NCI-H1092 treated with DMSO at 0.1 percent for 48 hours (cell line): Measurements from ENCODE around the gene MEIKIN.
"Not testable (repeated sequence)": the region's sequence is repeated elsewhere in the genome, so short reads cannot be mapped to it uniquely, and the experiment has no call there.

ENCODE experiments used
- DNase-seq: peaks from one replicate; lab custom pipeline; 2025; lab: John Stamatoyannopoulos, UW

Gene MEIKIN

DNA sequence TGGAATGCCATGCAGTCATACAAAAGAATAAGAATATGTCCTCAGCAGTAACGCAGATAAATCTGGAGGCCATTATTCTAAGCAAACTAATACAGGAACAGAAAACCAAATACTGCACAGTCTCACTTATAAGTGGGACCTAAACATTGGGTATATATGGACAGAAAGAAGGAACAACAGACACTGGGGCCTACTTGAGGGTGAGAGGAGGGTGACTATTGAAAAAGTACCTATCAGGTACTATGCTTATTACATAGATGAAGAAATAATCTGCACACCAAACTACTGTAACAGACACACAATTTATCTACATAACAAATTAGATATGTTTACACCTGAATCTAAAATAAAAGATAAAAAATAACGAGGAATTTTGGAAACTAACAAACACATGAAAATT is 38.8 kb downstream of the MEIKIN start:
- no peak for DNase-seq

DNA sequence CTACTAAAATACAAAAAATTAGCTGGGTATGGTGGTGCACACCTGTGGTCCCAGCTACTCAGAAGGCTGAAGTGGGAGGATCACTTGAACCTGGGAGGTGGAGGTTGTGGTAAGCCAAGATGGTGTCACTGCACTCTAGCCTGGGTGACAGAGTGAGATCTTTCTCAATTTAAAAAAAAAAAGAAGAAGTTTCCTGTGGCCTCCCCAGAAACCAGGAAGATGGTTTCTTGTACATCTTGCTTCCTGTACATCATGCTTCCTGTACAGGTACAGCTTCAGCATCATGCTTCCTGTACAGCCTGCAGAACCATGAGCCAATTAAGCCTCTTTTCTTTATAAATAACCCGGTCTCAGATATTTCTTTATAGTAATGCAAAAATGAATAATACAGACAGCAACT is 43.2 kb downstream of the MEIKIN start:
- DNase-seq = not testable (repeated sequence)

DNA sequence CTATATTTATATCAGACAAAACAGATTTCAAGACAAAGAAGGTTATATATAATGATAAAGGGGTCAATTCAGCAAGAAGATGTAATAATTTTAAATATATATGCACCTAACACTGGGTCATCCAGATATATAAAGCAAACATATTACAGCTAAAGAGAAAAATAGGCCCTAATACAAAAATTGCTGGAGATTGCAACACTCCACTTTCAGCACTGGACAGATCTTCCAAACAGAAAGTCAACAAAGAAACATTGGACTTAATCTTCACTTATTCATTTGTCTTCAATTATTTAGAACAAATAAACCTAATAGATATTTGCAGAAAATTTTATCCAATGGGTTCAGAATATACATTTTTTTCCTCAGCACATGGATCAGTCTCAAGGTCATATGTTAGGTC is 45.8 kb downstream of the MEIKIN start:
- DNase-seq = no peak

DNA sequence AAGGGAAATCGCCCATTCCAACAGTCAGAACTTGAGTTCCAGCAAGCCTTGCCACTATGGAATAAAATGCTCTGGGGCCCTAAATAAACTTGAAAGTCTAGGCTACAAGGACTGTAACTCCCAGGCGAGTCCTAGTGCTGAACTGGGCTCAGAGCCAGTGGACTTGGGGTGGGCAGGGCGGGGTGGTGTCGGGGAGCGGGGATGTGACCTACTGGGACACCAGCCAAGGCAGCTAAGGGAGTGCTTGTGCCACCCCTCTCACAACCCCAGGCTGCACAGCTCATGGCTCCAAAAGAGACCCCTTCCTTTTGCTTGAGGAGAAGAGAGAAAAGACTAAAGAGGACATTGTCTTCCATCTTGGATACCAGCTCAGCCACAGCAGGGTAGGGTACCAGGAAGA is 61.5 kb downstream of the MEIKIN start:
- DNase-seq = no peak

DNA sequence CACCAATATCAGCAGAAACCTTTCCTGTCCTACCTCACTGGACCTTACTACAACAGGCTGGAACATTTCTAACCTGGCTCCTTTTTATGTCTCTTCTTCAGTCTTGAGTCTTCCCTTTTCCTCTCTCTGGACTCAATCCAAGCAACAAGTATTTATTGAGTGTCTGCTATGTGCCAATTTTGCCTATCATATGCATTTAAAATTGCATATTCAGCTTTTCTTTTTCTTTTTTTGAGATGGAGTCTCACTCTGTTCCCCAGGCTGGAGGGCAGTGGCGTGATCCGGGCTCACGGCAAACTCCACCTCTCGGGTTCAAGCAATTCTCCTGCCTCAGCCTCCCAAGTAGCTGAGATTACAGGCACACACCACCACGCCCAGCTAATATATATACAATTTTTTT is 65.8 kb downstream of the MEIKIN start:
- DNase-seq = no peak

DNA sequence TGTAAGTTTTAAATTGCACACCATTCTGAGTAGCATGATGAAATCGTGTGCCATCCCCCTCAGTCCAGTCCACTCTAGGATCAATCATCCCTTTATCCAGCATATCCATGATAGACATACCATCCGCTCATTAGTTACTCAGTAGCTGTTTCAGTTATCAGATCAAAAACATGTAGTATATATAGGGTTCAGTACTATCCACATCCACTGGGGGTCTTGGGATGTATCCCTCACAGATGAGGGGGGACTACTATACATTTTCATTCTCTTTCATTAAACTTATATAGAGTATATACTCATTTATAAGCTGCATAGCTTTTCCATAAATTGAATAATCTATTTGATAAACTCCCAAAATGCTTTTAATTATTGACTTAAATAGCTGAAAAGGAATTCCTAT is 67.6 kb downstream of the MEIKIN start:
- no peak for DNase-seq

DNA sequence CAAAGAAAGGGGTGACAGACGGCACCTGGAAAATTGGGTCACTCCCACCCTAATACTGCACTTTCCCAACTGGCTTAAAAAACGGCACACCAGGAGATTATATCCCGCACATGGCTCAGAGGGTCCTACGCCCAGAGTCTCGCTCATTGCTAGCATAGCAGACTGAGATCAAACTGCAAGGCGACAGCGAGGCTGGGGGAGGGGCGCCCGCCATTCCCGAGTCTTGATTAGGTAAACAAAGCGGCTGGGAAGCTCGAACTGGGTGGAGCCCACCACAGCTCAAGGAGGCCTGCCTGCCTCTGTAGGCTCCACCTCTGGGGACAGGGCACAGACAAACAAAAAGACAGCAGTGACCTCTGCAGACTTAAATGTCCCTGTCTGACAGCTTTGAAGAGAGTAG is 74.2 kb downstream of the MEIKIN start:
- not testable (repeated sequence) for DNase-seq

DNA sequence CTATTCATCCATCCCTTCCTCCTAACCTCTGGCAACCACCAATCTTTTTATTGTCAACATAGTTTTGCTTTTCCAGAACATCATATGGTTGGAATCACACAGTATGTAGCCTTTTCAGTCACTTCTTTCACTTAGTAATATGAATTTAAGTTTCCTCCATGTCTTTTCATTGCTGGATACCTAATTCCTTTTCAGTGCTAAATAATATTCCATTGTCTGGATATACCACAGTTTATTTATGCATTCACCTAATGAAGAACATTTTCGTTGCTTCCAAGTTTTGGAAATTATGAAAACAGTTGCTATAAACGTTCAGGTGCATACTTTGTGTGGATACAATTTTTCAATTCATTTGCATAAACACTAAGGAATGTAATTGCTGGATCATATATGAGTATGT is 77.9 kb downstream of the MEIKIN start:
- DNase-seq = no peak

DNA sequence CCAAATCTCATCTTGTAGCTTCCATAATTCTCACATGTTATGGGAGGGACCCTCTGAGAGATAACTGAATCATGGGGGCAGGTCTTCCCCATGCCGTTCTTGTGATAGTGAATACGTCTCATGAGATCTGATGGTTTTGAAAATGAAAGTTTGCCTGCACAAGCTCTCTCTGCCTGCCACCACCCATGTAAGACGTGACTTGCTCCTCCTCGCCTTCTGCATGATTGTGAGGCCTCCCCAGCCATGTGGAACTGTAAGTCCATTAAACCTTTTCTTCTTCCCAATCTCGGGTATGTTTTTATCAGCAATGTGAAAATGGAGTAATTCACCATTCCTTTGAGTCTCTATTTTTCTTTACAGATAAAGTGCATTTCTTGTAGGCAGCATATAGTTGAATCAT is 81.8 kb downstream of the MEIKIN start:
- no peak for DNase-seq

DNA sequence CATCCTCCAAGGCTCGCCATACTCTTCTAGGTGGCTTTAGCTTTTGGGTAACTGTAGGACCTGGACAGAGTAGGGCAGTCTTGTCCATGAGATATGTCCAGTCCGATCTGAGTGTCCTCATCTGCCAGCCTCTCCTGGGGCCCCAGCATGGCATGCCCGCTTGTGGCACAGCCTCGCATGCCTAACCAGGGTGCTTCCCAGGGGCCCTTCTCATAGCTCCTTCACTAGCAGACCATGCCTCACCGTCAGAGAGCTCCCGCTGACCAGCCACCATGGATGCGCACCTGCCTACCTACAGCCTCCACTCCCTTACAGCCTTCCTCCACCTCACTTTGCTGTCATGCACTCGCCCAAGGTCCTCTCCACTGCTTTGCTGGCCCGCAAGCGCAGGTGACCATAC is 88.1 kb downstream of the MEIKIN start:
- DNase-seq = no peak

DNA sequence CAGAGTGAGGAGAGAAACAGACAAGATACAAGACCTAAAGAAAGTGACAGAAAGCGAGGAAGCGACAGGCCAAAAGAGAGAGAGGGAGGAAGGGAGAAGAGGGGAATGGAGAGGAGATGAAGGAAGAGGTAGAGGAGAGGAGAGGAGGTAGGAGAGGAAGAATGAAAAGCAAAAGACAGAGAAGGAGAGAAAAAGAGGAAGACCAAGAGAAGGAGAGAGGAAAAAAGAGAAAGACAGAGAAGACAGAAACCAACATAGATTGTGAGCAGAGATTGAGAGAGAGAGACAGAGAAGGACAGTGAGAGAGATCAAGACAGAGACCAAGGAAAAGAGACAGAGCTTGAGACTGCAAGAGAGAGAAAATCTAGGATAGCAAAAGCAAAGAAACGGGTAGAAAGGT is 90.0 kb downstream of the MEIKIN start:
- no peak for DNase-seq

DNA sequence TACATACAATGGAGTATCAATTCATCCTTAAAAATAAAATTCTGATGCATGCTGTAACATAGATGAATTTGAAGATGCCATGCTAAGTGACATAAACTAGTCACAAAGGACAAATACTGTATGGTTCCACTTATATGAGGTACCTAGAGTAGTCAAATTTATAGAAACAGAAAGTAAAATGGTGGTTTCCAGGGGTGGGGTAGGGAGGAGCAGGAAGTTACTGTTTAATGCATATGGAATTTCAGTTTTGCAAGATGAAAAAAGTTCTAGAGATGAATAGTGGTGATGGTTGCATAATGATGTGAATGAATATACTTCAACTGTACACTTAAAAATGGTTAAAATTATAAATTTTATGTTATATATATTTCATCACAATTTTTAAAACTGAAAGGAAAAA is 91.3 kb downstream of the MEIKIN start:
- DNase-seq = no peak

DNA sequence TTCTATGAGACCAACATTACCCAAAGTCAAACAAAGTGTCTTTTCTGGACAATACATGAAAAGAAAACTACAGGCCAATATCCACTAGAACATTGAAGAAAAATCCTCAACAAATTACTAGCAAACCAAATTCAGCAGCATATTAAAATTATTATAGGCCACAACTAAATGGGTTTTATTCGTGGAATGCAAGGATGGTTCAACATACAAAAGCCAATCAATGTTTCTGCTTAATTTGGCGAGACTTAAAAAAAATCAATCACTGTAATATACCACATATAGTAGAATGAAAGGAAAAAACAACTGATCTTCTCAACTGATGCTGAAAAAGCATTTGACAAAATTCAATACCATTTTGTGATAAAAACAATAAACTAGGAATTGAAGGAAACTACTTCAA is 96.8 kb downstream of the MEIKIN start:
- no peak for DNase-seq

DNA sequence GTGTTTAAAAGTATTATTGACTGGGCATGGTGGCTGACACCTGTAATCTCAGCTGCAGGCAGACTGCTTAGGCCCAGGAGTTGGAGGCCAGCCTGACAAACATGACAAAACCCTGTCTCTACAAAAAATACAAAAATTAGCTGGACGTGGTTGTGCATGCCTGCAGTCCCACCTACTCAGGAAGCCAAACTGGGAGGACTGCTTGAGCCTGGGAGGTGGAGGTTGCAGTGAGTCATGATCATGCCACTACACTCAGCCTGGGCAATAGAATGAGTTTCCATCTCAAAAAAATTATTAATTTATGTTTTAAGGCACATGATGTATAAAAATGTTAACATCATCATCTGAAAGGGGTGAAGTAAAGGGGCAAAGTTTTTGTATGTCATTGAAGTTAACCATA is 98.9 kb downstream of the MEIKIN start:
- DNase-seq = no peak

DNA sequence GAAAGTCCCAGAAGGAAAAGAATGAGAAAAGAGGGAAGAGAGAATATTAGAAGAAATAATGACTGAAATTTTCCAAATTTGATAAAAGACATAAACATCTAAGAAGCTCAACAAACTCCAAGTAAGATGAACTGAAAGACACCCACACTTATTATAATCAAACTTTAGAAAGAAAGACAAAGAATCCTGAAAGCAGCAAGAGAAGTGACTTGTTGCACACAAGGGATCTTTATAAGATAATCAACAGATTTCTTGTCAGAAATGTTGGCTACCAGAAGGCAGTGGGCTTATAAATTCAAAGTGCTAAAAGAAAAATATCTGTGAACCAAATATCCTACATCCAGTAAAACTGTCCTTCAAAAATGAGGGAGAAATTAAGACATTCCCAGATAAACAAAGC is 99.6 kb downstream of the MEIKIN start:
- no peak for DNase-seq

DNA sequence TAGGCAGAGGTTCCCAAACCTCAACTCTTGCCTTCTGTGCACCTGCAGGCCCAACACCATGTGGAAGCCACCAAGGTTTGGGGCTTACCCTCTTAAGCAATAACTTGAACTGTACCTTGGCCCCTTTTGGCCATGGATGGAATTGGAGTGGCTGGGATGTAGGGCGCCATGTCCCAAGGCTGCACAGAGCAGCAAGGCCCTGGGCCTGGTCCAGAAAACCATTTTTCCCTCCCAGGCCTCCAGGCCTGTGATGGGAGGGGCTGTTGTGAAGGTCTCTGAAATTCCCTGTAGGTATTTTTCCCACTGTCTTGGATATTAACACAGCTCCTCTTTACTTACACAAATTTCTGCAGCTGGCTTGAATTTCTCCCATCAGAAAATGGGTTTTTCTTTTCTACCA is 102.5 kb downstream of the MEIKIN start:
- not testable (repeated sequence) for DNase-seq

DNA sequence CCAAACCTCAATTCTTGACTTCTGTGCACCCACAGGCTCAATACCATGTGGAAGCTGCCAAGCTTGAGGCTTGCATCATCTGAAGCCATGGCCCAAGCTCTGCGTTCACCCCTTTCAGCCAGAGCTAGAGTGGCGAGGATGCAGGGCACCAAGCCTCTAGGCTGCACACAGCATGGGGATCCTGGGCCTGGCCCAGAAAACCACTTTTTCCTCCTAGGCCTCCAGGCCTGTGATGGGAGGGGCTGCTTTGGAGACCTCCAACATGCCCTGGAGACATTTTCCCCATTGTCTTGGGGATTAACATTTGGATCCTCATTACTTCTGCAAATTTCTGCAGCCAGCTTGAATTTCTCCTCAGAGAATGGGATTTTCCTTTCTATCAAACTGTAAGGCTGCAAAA is 112.8 kb downstream of the MEIKIN start:
- not testable (repeated sequence) for DNase-seq

DNA sequence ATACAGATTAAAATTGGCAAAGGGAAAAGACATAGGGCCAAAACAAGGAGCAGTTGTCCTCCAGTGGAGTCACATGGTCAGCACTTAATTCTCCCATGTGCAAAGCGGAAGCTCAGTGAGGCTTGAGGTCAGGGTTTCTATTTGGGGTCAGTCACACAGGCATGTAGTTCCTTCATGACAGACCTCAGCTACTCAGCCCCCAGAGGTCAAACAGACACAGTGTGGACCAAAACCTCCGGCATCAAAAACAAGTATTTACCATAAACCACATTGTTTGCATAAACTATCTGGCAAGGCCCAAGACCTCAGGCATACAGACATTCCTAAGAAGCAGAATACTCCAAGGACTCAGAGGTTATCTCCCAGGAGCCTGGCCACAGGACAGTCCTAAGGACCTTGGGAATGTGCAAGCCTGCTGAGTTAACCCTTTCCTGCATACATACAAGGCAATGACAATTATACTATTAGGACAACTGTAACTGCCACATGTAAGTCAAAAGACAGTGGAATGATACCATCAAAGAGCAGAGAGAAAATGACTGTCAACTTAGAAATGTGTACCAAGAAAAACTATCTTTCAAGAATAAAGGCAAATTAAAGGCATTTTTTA is 120.0 kb downstream of the MEIKIN start:
- DNase-seq = no peak

DNA sequence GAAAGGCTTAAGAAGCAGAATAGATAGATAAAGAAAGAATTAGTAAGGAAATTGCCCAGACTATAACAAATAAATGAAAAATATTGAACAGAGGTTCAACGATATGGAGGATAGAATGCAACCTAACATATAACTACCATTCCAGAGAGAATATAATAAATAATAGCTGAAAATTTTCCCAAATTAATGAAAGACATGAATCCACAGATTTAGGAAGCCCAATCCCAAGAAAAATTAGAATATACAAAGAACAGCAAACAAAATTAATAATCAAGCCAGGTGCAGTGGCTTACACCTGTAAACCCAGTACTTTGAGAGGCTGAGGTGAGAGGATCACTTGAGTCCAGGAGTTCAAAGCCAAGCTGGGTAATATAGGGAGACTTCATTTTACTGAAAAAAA is 120.8 kb downstream of the MEIKIN start:
- DNase-seq = no peak

DNA sequence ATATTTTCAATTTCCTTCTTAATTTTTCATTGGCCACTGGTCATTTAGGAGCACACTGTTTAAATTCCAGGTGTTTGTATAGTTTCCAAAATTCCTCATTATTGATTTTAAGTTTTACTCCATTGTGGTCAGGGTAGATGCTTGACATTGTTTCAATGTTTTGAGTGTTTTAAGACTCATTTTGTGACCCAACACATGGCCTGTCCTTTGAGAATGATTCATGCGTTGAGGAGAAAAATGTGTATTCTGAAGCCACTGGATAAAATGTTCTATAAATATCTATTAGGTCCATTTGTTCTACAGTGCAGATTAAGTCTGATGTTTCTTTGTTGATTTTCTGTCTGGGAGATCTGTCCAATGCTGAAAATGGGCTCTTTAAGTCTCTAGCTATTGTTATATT is 124.2 kb downstream of the MEIKIN start:
- DNase-seq = no peak

DNA sequence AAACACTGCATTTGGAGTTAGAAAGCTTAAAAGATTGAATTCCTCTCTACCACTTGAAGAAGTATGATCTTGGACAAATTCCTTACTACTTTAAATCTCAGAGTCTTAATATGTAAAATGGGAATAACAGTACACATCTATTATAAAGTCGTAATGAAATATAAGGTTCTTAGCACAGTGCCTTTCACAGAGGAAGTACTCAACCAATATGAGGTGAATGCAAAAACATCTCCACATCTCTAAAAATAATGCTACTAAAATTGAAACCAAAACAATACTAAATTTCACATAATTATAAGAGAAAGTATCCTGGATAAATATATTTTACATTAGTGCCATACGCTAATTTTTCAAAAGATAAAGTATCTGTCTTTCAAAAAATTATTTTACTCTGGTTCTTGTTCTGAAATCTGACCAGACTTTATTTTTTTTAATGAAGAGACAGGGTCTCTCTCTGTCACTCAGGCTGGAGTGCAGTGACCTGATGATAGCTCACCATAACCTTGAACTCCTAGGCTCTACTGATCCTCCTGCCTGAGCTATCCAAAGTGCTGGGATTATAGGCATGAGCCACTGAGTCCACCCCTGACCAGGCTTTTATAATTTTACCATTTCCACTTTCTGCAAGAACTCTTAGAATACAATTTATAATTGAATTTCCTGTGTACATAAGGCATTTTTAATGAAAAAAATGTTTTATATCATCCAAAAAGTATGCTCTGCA is 127.3 kb downstream of the MEIKIN start:
- DNase-seq = no peak

DNA sequence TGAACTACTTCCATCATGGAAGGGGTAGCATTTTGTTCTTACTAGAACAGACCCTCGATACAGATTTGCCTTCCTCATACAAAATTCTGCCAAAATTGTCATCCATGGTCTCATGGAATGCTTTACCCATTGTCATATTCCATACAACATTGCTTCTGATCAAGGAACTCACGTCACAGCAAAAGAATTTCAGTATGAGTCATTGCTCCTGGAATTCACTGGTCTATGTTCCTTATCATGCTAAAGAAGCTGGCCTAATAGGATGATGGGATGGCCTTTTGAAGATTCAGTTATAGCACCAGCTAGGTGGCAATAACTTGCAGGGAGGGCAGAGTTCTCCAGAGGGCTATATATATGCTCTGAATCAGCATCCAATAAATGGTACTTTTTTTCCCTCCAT is 130.5 kb downstream of the MEIKIN start:
- no peak for DNase-seq

DNA sequence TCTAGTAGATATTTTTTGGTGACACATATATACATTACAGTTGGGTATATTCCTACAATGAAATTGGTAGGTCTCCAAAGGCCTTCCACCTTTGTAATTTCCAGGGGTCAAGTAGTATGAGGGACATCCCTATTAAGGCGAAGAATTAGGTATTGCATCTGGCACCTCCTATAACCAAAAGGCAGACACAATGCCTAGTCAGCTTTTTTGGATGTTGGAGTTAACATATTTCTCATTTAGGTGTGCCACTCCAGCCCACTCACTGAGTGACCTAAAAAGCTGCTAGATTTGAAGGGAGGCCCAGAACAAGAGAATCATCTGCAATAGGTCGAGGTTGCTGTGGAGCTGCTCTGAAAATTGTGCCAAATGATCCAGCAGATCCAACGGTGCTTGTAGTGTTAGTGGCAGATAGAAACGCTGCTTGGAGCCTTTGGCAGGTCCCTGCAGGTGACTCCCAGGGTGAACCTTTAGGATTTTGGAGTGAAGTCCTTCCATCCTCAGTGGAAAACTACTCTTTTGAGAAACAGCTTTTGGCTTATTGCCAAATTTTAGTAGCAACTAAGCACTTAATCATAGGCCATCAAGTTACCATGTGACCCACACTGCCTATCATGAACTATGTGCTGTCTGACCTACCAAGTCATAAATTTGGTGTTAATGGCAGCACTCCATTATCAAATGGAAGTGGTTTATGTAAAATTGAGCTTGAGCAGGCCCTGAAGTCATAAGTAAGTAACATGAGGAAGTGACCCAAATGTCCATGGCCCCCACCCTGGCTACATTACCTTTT is 132.9 kb downstream of the MEIKIN start:
- no peak for DNase-seq
